ENCODE data around the gene DNAAF1.

The DNAAF1 gene

GRCh38 chr16:84144209-84144858, 774 bp upstream of the DNAAF1 start:
- in situ Hi-C loops (cut with HindIII; ENCODE audit: low sequenced_read_pairs): no loop called here
- peak overlapping the region; percentile 83 for H3K4me3 ChIP-seq (ENCODE audit: low read depth, low read length)
- TF ChIP-seq CTCF (IDR thresholded peaks at IDR 0.05; ENCODE audit: low read depth, low read length): no peak
- DNase-seq (ENCODE audit: low read depth, low spot score): no peak

- no peak for TF ChIP-seq CTCF (IDR thresholded peaks at IDR 0.05; ENCODE audit: low read depth, low read length)
- in situ Hi-C loops (cut with HindIII; ENCODE audit: low sequenced_read_pairs): no loop called here
- no peak overlapping the region for H3K4me3 ChIP-seq (ENCODE audit: low read depth, low read length)
- no peak for DNase-seq (ENCODE audit: low read depth, low spot score)
Measured at GRCh38 chr16:84150926-84151325, 5.8 kb downstream of the DNAAF1 start.

- no peak overlapping the region for H3K4me3 ChIP-seq (ENCODE audit: low read depth, low read length)
- TF ChIP-seq CTCF (IDR thresholded peaks at IDR 0.05; ENCODE audit: low read depth, low read length): no peak
- no peak for DNase-seq (ENCODE audit: low read depth, low spot score)
- in situ Hi-C loops (cut with HindIII; ENCODE audit: low sequenced_read_pairs): no loop called here
Measured at GRCh38 chr16:84153660-84154214, 8.6 kb downstream of the DNAAF1 start.

- no peak for TF ChIP-seq CTCF (IDR thresholded peaks at IDR 0.05; ENCODE audit: low read depth, low read length)
- DNase-seq (ENCODE audit: low read depth, low spot score): no peak
- H3K4me3 ChIP-seq (ENCODE audit: low read depth, low read length): no peak overlapping the region
- in situ Hi-C loops (cut with HindIII; ENCODE audit: low sequenced_read_pairs): no loop called here
Measured at GRCh38 chr16:84155226-84155625, 10.1 kb downstream of the DNAAF1 start.

GRCh38 chr16:84155771-84156170, 10.7 kb downstream of the DNAAF1 start:
- H3K4me3 ChIP-seq (ENCODE audit: low read depth, low read length): no peak overlapping the region
- in situ Hi-C loops (cut with HindIII; ENCODE audit: low sequenced_read_pairs): no loop called here
- no peak for TF ChIP-seq CTCF (IDR thresholded peaks at IDR 0.05; ENCODE audit: low read depth, low read length)
- DNase-seq (ENCODE audit: low read depth, low spot score): no peak

GRCh38 chr16:84156342-84156784, 11.3 kb downstream of the DNAAF1 start:
- no peak overlapping the region for H3K4me3 ChIP-seq (ENCODE audit: low read depth, low read length)
- peak; percentile 4 for TF ChIP-seq CTCF (IDR thresholded peaks at IDR 0.05; ENCODE audit: low read depth, low read length)
- in situ Hi-C loops (cut with HindIII; ENCODE audit: low sequenced_read_pairs): no loop called here
- no peak for DNase-seq (ENCODE audit: low read depth, low spot score)
